Neuronal stem cell (in vitro differentiated cells): Measurements from ENCODE around the gene TMEM62.

ENCODE experiments used
- DNase-seq: peaks from one replicate; pipeline ENCODE4 v3.0.0-alpha.2; 2013; ENCODE audit warnings: low spot score
- H2AFZ ChIP-seq: one replicate; pipeline ENCODE4 v1.6.1; 2013; ENCODE audit warnings: mild to moderate bottlenecking, low read length, inconsistent platforms
- H2AK5ac ChIP-seq: 2 replicates; pipeline ENCODE4 v1.6.1; 2013; ENCODE audit warnings: low read depth, mild to moderate bottlenecking, inconsistent platforms, low read length, moderate library complexity, mixed read lengths
- H2BK120ac ChIP-seq: 2 replicates; pipeline ENCODE4 v1.6.1; 2013; ENCODE audit warnings: low read depth, mild to moderate bottlenecking, inconsistent platforms, low read length, moderate library complexity, mixed read lengths
- H2BK12ac ChIP-seq: one replicate; pipeline ENCODE4 v1.6.1; 2013; ENCODE audit warnings: low read length, inconsistent platforms
- H2BK15ac ChIP-seq: 2 replicates; pipeline ENCODE4 v1.6.1; 2013; ENCODE audit warnings: mild to moderate bottlenecking, low read length, inconsistent platforms, mixed read lengths
- H2BK5ac ChIP-seq: one replicate; pipeline ENCODE4 v1.6.1; 2013; ENCODE audit warnings: inconsistent platforms, mild to moderate bottlenecking, low read length, moderate library complexity
- H3K14ac ChIP-seq: one replicate; pipeline ENCODE4 v1.6.1; 2013; ENCODE audit warnings: low read length, inconsistent platforms
- H3K18ac ChIP-seq: 2 replicates; pipeline ENCODE4 v1.6.1; 2013; ENCODE audit warnings: low read length, inconsistent platforms
- H3K23ac ChIP-seq: 2 replicates; pipeline ENCODE4 v1.6.1; 2013; ENCODE audit warnings: low read depth, mild to moderate bottlenecking, mixed read lengths, low read length, inconsistent platforms; ENCODE audit not compliant: poor library complexity
- H3K27ac ChIP-seq: replicated peaks from 3 replicates; pipeline ENCODE4 v1.5.1; 2013; ENCODE audit warnings: low read length, inconsistent platforms
- H3K27me3 ChIP-seq, 3 experiments: 2 replicates each; pipeline ENCODE4 v1.6.1; 2013; ENCODE audit warnings: low read length in 3 of 3, mild to moderate bottlenecking in 2 of 3, inconsistent platforms in 1 of 3, low read depth in 1 of 3, mixed read lengths in 1 of 3, moderate library complexity in 1 of 3; ENCODE audit not compliant: control insufficient read depth in 3 of 3, insufficient read depth in 3 of 3
- H3K36me3 ChIP-seq, 2 donors: replicated peaks in 1 of 2; 2 replicates each; pipeline ENCODE4 v1.6.1; 2013; ENCODE audit warnings: low read length in 2 of 2; ENCODE audit not compliant: control insufficient read depth in 2 of 2, insufficient read depth in 2 of 2
- H3K4ac ChIP-seq: 2 replicates; pipeline ENCODE4 v1.6.1; 2013; ENCODE audit warnings: inconsistent platforms, mild to moderate bottlenecking, low read length, moderate library complexity
- H3K4me1 ChIP-seq, 2 donors: 1 replicate in 1 of 2; 2 replicates in 1 of 2; pipeline ENCODE4 v1.6.1; 2013; ENCODE audit warnings: low read length in 2 of 2, low read depth in 1 of 2; ENCODE audit not compliant: control insufficient read depth in 2 of 2, insufficient read depth in 1 of 2
- H3K4me2 ChIP-seq: one replicate; pipeline ENCODE4 v1.6.1; 2013; ENCODE audit warnings: mild to moderate bottlenecking, low read length, inconsistent platforms; ENCODE audit not compliant: insufficient read depth, poor library complexity, severe bottlenecking
- H3K4me3 ChIP-seq, 2 donors: 2 replicates each; pipeline ENCODE4 v1.5.1; 2013; ENCODE audit warnings: low read length in 2 of 2, mild to moderate bottlenecking in 2 of 2, inconsistent platforms in 1 of 2, moderate library complexity in 1 of 2
- H3K79me1 ChIP-seq: one replicate; pipeline ENCODE4 v1.6.1; 2013; ENCODE audit warnings: low read depth, mild to moderate bottlenecking, inconsistent platforms, low read length, moderate library complexity
- H3K9ac ChIP-seq: one replicate; pipeline ENCODE4 v1.6.1; 2013; ENCODE audit warnings: mild to moderate bottlenecking, low read depth, low read length, inconsistent platforms; ENCODE audit not compliant: poor library complexity
- H3K9me3 ChIP-seq, 2 donors: replicated peaks in 1 of 2; 2 replicates each; pipeline versions ENCODE3 to v1.6.1; 2013; ENCODE audit warnings: low read length in 2 of 2, mild to moderate bottlenecking in 2 of 2, inconsistent platforms in 1 of 2, low read depth in 1 of 2, mixed read lengths in 1 of 2, moderate library complexity in 1 of 2; ENCODE audit not compliant: control insufficient read depth in 2 of 2, insufficient read depth in 1 of 2
- H4K8ac ChIP-seq: one replicate; pipeline ENCODE4 v1.6.1; 2013; ENCODE audit warnings: low read depth, mild to moderate bottlenecking, inconsistent platforms, low read length, moderate library complexity
- H4K91ac ChIP-seq: one replicate; pipeline ENCODE4 v1.6.1; 2013; ENCODE audit warnings: low read length, low read depth, mild to moderate bottlenecking, inconsistent platforms; ENCODE audit not compliant: poor library complexity
- WGBS, 2 donors: extraction: QIAGEN DNeasy Blood & Tissue Kit; methylation state at CpG; one replicate each; pipeline ENCODE4 v1.1.7; 2013; ENCODE audit warnings: missing lambda C conversion rate in 2 of 2, mixed read lengths in 1 of 2; ENCODE audit not compliant: insufficient read length in 2 of 2, insufficient replicate concordance in 1 of 2; ENCODE audit errors: extremely low coverage in 2 of 2; 5-methylcytosine and 5-hydroxymethylcytosine counted together

The TMEM62 gene

DNA sequence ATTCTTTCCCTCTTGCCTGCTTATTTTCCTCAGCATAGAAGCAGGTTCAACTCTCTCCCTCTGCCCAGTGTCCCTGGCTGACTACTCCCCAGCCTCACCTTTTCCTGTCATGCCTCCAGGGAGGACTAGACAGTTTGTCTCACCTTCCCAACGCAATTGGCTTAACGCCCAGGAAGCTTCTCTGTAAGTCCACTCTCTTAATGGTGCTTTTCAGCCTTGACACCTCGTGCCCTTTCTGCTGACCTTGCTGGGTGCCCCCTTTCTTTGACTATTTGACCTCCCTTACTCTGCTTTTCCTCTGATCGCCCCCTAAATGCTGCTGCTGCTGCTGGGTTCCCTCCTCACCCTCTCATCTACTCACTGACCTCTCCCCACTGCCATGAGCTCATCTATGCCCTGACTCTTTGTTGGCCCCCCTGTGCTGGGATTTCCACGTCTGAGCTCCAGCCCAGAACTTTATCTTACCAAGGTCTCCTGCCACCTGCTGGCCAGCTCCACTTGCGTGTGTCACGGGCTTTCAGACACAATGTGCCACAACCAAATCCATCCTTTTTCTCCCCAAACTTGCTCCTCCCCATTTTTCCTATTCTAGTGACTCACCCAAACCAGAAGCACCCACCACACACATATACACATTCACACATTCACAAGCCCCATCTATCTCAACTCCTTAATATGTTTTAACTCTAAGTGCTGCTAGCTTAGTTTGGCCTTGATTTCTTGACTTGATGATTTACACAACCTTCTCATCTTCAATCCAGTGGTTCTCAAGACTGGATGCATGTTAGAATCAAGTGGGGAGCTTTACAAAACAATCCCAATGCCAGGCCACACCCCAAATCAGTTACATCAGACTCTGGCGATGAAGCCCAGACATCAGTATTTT lies 70.9 kb downstream of the TMEM62 start:
- H2BK12ac ChIP-seq, result no peak overlapping the region
- no peak overlapping the region for H4K8ac ChIP-seq
- no peak overlapping the region for H2BK120ac ChIP-seq
- H3K4ac ChIP-seq, result no peak overlapping the region
- H4K91ac ChIP-seq, result no peak overlapping the region
- peak overlapping the region; percentile 51 for H2AFZ ChIP-seq
- WGBS, 2 donors, result no CpG with 5 or more reads among the region's 8 CpGs
- H3K27me3 ChIP-seq, result peaks cover 0 to 35% (median 0%) of the 10 kb centered on the region in 3 experiments
- no peaks in the 10 kb centered on the region for H3K79me1 ChIP-seq
- no peak overlapping the region for H3K4me3 ChIP-seq
- peaks cover 0 to 3% of the 10 kb centered on the region in 2 donors for H3K4me1 ChIP-seq
- no peak overlapping the region for H3K14ac ChIP-seq
- no peak overlapping the region for H3K23ac ChIP-seq
- H2BK15ac ChIP-seq, result no peak overlapping the region
- H3K4me2 ChIP-seq, result no peak overlapping the region
- H2BK5ac ChIP-seq, result no peak overlapping the region
- H3K9ac ChIP-seq, result no peak overlapping the region
- DNase-seq, result no peak
- no peak overlapping the region for H3K18ac ChIP-seq
- H3K27ac ChIP-seq, result no peak overlapping the region
- H3K9me3 ChIP-seq, result no peaks in the 10 kb centered on the region
- no peak overlapping the region for H2AK5ac ChIP-seq
- no peaks in the 10 kb centered on the region for H3K36me3 ChIP-seq

DNA sequence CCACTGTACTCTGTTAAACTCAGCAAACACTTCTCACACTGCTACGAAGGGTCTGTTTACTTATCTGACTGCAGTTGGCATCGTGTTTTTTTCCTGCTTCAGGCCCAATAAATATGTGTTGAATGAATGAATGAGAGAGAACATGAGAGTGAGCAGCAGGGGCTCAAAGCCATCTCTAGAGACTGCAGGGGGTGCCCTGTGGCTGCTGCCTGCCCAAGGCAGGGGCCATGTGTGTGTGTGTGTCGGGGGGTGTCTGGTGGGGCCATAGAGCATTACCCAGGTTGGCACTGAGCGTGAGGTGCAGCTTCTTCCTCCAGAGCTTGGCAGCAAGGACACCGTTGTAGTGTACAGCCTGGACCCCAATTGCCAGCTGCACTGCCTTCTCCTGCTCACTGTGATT lies 72.7 kb downstream of the TMEM62 start:
- no peak overlapping the region for H3K4me3 ChIP-seq
- H3K36me3 ChIP-seq, result no peaks in the 10 kb centered on the region
- peaks cover 0 to 3% of the 10 kb centered on the region in 2 donors for H3K4me1 ChIP-seq
- no peak overlapping the region for H3K23ac ChIP-seq
- H3K4ac ChIP-seq, result no peak overlapping the region
- H2BK120ac ChIP-seq, result no peak overlapping the region
- no peak for DNase-seq
- no peak overlapping the region for H2BK15ac ChIP-seq
- no peak overlapping the region for H2AFZ ChIP-seq
- H2AK5ac ChIP-seq, result no peak overlapping the region
- no peaks in the 10 kb centered on the region for H3K79me1 ChIP-seq
- no peak overlapping the region for H3K9ac ChIP-seq
- no CpG with 5 or more reads among the region's 5 CpGs for WGBS, 2 donors
- no peaks in the 10 kb centered on the region for H3K9me3 ChIP-seq
- no peak overlapping the region for H2BK12ac ChIP-seq
- no peak overlapping the region for H3K18ac ChIP-seq
- H4K91ac ChIP-seq, result no peak overlapping the region
- H4K8ac ChIP-seq, result no peak overlapping the region
- peaks cover 0 to 50% (median 0%) of the 10 kb centered on the region in 3 experiments for H3K27me3 ChIP-seq
- no peak overlapping the region for H3K4me2 ChIP-seq
- no peak overlapping the region for H2BK5ac ChIP-seq
- H3K27ac ChIP-seq, result no peak overlapping the region
- no peak overlapping the region for H3K14ac ChIP-seq

DNA sequence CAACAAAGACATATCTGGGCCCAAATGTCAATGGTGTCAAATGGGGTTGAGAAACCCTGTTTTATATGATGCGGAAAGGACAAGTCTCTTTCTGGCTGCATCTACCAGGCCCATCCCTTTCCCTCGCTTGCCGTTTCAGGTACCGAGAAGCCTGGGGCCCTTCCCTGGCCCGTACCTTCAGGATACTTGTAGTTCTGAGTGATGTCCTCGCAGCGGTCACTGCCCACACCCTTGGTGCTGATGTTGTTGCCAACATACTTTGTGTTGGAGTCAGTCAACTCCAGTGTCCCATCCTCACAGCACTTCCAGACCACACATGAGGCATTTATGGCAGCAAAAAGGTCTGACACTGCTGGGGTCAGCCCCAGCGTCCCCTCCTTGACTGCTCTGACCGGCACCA lies 73.6 kb downstream of the TMEM62 start:
- H2AK5ac ChIP-seq, result no peak overlapping the region
- H4K8ac ChIP-seq, result no peak overlapping the region
- no peak overlapping the region for H2BK12ac ChIP-seq
- H3K23ac ChIP-seq, result no peak overlapping the region
- peaks cover 0 to 50% (median 0%) of the 10 kb centered on the region in 3 experiments for H3K27me3 ChIP-seq
- H2BK5ac ChIP-seq, result no peak overlapping the region
- H3K9ac ChIP-seq, result no peak overlapping the region
- H4K91ac ChIP-seq, result no peak overlapping the region
- H2BK15ac ChIP-seq, result no peak overlapping the region
- H2BK120ac ChIP-seq, result no peak overlapping the region
- H3K14ac ChIP-seq, result no peak overlapping the region
- H3K4ac ChIP-seq, result no peak overlapping the region
- H3K9me3 ChIP-seq, result no peaks in the 10 kb centered on the region
- no peaks in the 10 kb centered on the region for H3K79me1 ChIP-seq
- no CpG with 5 or more reads among the region's 9 CpGs for WGBS, 2 donors
- no peak overlapping the region for H3K4me3 ChIP-seq
- no peak for DNase-seq
- no peak overlapping the region for H2AFZ ChIP-seq
- peaks cover 0 to 3% of the 10 kb centered on the region in 2 donors for H3K4me1 ChIP-seq
- H3K18ac ChIP-seq, result no peak overlapping the region
- H3K4me2 ChIP-seq, result no peak overlapping the region
- H3K36me3 ChIP-seq, result no peaks in the 10 kb centered on the region
- no peak overlapping the region for H3K27ac ChIP-seq

DNA sequence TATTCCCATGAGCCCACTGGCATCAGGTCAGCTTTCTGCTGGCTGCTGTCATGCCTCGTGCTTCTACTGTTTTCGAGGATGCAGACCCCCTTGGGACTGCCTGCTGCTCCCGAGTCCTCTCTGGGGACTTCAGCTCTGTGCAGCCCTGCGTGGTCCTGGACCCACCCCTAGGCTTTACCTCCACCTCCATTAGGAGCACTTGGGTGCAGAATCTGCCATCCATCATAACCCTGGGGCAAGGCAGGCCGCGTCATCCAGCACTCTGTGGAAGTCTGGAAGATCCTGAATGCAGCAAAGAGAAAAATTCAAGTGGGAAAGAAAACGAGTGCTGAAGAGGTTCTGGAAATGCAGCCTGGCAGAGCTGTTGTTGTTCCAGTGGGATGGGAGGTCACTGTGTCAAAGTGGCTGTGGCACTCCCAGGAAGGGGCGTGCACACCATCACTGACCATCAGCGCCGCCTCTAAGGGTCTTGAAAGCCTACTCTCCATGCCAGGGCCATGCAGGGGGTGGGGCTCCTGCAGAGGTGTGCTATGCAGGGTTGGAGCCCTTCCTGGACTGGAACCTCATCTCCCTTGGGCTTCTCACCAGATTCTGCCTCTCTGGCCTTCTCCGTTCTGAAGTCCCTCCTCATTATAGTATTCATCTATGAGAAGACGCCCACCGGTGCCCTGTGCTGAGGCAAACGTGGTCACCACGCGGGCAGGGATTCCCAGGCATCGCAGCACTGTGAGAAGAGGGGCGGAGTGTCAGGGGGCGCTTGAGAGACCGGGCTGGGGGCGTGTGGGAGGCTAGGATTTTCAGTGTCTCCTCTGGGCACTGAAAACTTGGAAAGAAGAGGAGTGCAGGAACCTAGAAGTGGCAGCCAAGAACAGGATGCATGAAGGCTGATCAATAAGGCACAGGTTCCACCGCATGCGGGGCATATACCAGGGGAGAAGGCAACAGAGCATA lies 74.9 kb downstream of the TMEM62 start:
- H3K14ac ChIP-seq, result no peak overlapping the region
- no peak overlapping the region for H2BK120ac ChIP-seq
- H3K4me2 ChIP-seq, result no peak overlapping the region
- no peak overlapping the region for H2AK5ac ChIP-seq
- H3K23ac ChIP-seq, result no peak overlapping the region
- no peak for DNase-seq
- H2BK15ac ChIP-seq, result no peak overlapping the region
- no peak overlapping the region for H2BK12ac ChIP-seq
- H4K8ac ChIP-seq, result no peak overlapping the region
- H3K4me1 ChIP-seq, result peaks cover 0 to 3% of the 10 kb centered on the region in 2 donors
- WGBS, 2 donors, result no CpG with 5 or more reads among the region's 23 CpGs
- peaks cover 0 to 52% (median 0%) of the 10 kb centered on the region in 3 experiments for H3K27me3 ChIP-seq
- H3K79me1 ChIP-seq, result no peaks in the 10 kb centered on the region
- H3K36me3 ChIP-seq, result no peaks in the 10 kb centered on the region
- no peak overlapping the region for H3K4ac ChIP-seq
- no peak overlapping the region for H3K4me3 ChIP-seq
- no peaks in the 10 kb centered on the region for H3K9me3 ChIP-seq
- H3K27ac ChIP-seq, result no peak overlapping the region
- peak overlapping the region; percentile 17 for H2AFZ ChIP-seq
- H2BK5ac ChIP-seq, result no peak overlapping the region
- H3K9ac ChIP-seq, result peak overlapping the region; percentile 79
- H3K18ac ChIP-seq, result no peak overlapping the region
- H4K91ac ChIP-seq, result no peak overlapping the region
